MM.1S (cell line): ENCODE measurements around the gene NOVA1.

Experiments
- CTCF ChIP-seq: fragments of 300-600 bp; sonication (generic); IDR thresholded peaks from 2 replicates; pipeline ENCODE4 v1.5.1; 2016; ENCODE audit warnings: antibody characterized with exemption, low read length, mixed read lengths
- EZH2 ChIP-seq: fragments of 300-600 bp; sonication (generic); optimal IDR thresholded peaks from 2 replicates; pipeline ENCODE3; 2017; ENCODE audit warnings: low read depth, mild to moderate bottlenecking, antibody characterized with exemption, low read length, mixed read lengths

GRCh38 chr14:26599291-26599690, 1.5 kb upstream of the NOVA1 start:
- TF ChIP-seq CTCF (no peak), EZH2 (no peak)
